ENCODE measurements around the gene SLC3A2.
A peak's percentile ranks its signal among the peaks of the same experiment; 100 is the strongest.

The SLC3A2 gene

DNA sequence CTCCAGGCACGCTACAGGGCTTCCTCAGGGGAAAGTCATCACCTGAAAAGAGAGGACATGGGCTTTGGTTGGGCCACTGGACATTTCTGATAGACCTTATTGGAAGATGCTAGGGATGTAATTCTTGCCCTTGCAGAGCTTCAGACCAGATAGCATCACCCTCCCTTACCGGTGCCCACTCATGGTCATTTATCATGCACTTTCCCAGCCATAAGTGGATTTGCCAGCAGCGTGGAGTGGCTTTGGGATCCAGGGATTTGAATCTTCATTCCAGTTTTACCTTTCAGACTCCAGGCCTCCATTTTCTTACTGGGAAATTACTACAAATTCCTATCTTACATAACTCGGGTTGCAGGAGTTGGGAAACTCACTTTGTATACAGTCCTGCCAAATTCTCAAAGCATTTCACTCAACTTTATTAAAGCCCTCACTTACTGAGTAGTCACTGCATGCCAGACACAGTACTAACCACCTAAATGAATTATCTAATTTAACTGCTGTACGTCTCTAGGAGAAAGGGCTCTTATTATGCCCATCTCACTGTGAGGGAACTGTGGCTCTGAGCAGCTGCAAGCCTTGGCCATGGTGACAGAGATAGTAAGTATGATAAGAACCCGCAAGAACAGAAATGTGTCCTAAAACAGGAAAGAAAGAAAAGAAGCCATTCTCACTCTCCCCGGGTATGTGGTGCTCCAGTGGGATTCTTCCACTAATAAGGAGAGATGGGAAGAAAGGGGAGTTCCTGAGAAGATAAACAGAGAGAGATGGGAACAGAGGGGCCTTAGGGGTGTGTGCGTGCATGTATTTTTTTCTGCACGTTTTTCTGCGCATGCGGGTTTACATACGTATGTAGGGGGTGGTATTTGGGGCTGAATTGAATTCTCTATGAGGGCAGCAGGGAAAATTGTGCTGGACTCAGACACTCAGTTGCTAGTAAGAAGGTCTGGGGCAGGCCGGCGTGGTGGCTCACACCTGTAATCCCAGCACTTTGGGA lies 30.7 kb downstream of the SLC3A2 start:
- DNase-seq, result no peak

GRCh38 chr11:62912268-62912667 lies 31.6 kb downstream of the SLC3A2 start:
- no peak for DNase-seq

- DNase-seq, result no peak
Measured at GRCh38 chr11:62914416-62914815, 33.7 kb downstream of the SLC3A2 start.

DNA sequence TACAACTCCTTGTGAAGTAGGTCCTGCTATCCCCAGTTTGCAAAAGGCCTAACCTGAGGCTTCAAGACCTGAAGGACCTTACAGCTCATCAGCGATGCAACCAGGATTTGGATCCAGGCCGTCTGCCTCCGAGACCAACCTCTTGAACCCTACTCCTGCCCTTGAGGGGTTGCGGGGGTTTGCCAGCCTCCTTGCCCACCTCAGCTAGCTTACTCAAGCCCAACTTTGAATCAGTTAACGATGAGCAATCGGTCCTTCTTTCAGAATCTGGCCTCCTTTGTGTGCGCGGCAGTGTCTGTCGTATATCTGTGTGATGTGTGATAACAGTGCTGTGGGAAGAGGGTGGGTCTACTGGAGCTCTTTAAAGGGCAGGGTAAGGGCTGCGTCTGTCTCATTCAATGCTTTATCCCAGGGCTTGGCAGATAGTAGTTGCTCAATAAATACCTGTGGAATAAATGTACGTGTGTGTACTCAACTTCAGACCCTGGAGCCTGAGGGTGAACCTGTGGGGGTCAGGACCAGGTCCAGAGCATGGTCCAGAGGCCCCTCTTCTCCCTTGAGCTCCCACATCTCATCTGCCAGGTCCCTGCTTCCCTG lies 37.3 kb downstream of the SLC3A2 start:
- no peak for DNase-seq

DNA sequence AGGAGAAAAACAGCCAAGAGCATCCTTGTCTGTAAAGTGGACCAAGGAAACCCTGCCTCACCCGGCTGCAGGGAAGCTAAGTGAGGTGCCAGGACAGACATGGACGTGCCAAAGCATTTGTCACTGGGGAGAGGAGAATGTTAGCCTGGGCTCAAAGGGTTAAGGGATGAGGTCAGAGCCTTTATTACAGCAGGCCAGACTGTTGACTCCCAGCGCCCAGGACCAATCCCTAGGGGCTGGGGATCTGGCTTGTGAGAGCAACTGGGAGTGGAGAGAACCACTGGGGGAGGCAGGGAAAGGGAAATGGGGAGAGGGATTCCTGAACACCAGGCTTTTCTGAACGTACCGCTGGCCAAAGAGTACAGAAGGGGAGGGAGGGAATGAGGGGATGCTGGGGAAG lies 37.8 kb downstream of the SLC3A2 start:
- no peak for DNase-seq

- no peak for DNase-seq
Measured at GRCh38 chr11:62919476-62919875, 38.8 kb downstream of the SLC3A2 start.

- DNase-seq, result no peak
Measured at GRCh38 chr11:62919898-62920640, 39.4 kb downstream of the SLC3A2 start.

- no peak for DNase-seq
Measured at GRCh38 chr11:62921201-62921572, 40.5 kb downstream of the SLC3A2 start, which contains the start of gene CHRM1. TSS of gene CHRM1 (minus strand) at chr11:62921363. CDS start at chr11:62911100, 10,263 bp downstream.

DNA sequence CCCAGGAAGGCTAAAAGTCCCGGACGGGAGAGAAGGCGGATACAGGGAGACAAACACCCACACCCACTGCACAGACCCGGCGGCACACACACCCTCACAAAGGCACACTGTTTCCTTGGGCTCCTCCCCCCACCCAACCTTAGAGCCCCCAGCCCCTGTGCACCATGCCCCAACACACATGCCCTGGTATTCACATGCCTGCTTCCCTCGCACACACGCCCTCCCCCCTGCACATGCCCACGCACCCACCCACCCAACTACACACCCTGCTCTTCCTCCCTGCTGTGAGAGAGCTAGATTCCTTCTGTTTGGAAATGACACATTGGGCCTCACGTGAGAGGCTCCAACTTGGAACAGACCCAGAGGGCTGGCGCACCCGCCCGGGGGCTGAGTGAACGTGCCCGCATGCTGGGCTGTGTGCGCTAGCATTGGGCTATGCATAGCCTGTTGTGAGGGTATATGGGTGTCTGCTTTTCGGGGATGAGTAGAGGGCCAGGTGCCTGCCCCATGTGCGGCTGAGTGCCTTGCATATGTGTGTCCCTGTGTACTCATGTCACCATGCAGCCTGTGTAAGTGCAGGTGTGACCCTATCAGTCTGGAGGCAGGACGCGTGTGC lies 41.0 kb downstream of the SLC3A2 start:
- no peak for DNase-seq

DNA sequence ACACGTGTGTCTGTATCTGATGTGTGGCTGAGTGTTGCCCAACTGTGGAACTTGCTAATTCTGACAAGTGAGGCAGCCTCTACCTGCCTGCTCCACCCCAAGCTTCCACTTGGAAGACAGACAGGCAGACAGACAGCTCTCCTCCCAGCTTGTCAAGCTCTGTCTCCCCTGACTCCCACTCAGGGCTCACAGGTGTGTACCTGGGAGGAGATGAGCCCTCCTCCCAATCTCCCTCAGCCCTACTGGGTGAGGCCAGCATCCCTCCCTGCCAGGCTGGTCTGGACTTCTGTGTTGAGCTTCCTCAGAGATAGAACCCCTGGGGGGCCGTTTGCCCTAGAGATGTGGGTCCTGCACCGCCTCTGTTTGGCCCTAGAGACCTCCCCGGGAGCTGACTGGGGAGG lies 41.5 kb downstream of the SLC3A2 start:
- no peak for DNase-seq

DNA sequence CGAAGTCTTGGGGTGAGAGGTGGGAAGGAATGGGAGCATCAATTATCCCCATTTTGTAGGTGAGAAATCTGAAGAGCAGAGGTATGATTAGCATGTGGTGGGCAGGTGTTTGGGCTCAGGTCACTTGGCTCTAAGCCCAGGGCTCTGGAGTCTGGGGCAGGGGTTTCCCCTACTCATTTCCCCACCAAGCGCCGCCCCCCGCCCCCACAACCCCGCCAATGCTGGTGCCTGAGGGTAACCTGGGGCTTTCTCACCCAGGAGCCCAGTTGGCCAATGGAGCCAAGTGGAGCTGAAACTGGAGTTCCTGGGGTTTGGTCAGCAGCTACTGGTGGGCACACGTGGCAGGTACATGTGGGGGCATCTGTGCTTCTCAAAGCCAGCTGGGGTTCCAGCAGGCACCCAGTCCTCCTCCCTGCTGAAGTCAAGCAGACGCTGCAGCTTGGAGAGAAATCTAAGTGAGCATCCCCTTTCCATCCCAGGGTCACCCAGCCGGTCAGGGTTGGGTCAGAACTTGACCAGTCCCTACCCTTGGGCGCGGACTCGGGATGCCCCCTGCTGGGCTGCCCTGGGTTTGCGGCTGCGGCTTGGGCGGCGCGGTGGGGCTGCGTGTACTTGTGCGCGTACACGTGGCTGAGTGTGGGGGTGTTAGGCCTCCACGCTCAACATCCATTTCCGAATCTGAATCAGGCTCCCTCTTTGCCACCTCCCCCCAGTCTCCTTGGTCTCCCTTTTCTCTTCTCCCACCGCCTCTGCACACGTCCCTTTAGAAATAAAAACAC lies 42.1 kb downstream of the SLC3A2 start:
- no peak for DNase-seq

DNA sequence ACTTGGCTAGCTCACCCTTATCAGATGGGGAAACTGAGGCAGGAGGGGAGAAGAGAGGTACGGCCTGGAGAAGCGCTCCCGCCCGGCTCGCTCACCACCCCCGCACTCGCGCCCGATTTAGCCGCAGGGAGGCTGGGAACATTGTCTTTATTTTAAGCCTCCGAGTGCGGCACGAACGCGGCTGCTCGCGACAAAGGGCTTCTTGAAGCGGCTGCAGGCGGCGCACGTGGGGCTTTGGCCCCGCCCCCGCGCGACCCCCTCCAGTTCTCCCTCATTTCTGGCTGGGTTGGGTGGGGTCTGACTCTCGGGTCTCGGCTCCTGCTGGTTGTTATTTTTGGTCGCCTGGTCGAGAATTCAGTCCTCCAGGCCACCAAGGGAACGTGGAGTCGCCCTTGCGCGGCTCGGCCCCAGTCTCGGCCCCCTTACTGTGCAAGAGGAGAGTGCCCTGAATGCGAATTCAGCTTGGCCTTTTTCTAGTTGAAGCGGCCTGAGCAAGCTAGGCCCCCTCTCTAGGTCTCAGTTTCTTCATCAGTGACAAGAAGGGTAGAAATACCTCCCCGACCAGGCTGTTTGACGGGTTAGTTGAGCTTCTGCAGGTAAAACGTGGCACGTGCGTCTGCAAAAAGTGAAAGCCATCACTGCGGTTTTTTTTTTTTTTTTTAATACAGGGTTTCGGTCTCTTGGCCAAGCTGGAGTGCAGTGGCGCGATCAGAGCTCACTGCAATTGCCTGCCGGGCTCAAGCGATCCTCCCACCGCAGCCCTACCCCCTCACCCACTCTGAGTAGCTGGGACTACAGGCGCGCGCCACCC lies 43.1 kb downstream of the SLC3A2 start:
- peak; percentile 15 for DNase-seq

DNA sequence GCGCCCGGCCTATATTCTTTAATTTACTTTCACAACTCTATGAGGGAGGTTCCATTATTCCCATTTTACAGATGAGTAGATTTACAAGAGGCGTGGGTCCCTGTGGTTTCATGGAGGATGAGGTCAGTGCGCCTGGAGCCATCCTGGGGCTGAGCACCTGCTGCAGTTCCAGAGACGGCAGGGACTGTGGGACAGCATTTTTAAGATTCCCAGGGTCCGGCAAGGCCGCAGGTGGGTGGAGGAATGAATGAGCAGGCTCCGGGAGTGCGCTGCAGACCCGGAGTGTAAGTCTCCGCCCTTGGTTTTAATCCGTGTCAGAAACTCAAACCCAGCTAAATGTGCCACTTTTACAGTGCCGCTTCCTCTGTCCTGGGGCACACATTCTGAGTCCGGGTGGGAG lies 44.6 kb downstream of the SLC3A2 start:
- DNase-seq, result no peak

- DNase-seq, result no peak
Measured at GRCh38 chr11:62925745-62926679, 45.3 kb downstream of the SLC3A2 start.

DNA sequence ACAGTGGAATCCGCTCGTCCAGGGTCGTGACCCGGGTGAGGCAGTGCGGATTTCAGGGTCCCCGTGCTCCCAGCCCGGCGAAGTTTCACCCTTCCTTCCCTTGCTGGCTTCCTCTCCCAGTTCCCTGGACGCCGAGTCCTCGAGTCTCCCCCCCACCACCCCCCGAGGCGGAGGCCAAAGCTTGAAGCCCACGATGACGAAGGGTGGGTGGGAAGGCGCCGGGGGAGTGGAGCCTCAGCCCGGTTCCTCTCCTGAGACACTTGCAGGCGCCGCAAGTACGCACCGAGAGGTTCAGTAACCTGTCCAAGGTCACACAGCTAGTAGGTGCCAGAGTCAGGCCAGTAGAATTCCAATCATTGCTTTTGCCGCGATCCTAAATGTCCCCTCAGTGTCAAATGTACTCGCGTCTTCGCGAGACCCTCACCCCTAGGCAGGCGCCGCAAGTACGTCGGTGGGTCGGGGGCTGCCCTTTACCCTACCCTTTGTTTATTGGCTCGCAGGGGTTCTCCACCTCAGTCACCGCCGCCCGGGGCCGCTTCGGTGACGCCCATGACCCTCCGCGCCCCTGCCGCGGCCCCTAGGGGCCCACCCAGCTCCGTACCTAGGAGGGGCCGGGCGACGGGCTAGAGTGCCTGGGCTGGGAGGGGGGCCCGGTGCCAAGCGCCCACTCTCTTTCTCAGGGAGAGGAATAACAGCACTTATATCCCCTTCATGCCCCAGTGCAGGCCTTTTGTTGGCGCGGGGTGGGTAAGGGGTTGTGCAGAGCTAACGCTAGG lies 46.2 kb downstream of the SLC3A2 start:
- no peak for DNase-seq

DNA sequence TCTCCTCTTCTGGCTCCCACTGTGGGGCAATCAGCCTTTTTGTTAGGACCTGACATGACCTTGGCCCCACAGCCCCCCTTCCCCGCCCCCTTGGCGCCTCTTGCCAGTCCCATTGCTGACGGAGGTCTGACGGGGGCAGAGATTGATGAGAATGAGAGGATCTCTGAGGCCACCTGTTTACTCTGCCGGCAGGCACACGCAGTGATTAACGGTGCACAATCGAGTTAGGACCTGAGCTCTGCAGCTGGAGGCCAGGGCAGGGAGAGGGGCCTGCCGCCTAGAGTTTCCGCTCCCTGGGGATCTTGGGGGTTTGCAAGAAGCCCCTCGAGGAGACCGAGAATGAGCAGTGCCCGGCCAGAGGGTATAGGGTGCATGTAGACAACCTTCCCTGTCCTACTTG lies 47.3 kb downstream of the SLC3A2 start:
- DNase-seq, result no peak

GRCh38 chr11:62930157-62930556 lies 49.5 kb downstream of the SLC3A2 start:
- DNase-seq, result no peak

DNA sequence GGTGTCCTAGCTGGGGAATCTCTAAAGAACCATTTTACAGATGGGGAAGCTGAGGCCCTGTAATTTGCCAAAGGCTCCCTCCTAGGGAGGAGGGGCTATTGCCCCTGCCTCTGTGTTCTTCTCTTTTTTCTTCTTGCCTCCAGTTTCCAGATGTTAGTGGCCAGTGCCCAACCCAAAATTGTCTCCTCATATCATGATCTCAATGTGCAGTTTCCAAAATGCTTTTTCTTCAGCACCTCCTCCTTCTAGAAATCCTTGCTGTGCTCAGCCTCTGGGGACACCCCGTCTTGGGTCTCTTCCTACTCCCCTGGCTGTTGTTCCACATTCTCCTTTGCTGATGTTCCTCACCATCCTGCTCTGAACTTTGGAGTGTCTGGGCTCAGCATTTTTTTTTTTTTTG lies 50.0 kb downstream of the SLC3A2 start:
- no peak for DNase-seq

Data from CD4-positive, alpha-beta T cell treated with Interferon gamma for 1 hour (primary cell).